ENCODE data around the gene RFX2.
A peak's percentile ranks its signal among the peaks of the same experiment; 100 is the strongest.

RFX2 gene

GRCh38 chr19:6087074-6087571, 23.2 kb downstream of the RFX2 start:
- Histone ChIP-seq H3K4me1 (peaks cover 0 to 67% (median 45%) of the 10 kb centered on the region in 4 donors), H3K4me3 (no peak overlapping the region), H3K9me3 (no peaks in the 10 kb centered on the region), H3K36me3 (no peaks in the 10 kb centered on the region), H3K27me3 (no peaks in the 10 kb centered on the region), H3K27ac (peak overlapping the region; percentile 92 to 94)
- intact Hi-C loops (cut with DNase I; ENCODE audit: low total_unique reads) = no loop called here
- TF ChIP-seq CTCF (IDR thresholded peaks at IDR 0.05) = no peak
- DNase-seq = no peak

GRCh38 chr19:6086068-6086788, 24.1 kb downstream of the RFX2 start:
- Histone ChIP-seq H3K4me3 (no peak overlapping the region), H3K36me3 (no peaks in the 10 kb centered on the region), H3K27me3 (no peaks in the 10 kb centered on the region), H3K27ac (peak overlapping the region; percentile 92 to 94), H3K9me3 (no peaks in the 10 kb centered on the region), H3K4me1 (peaks cover 0 to 58% (median 36%) of the 10 kb centered on the region in 4 donors)
- TF ChIP-seq CTCF (IDR thresholded peaks at IDR 0.05) = no peak
- intact Hi-C loops (cut with DNase I; ENCODE audit: low total_unique reads) = no loop called here
- DNase-seq = no peak

GRCh38 chr19:6084821-6085220, 25.5 kb downstream of the RFX2 start:
- peaks cover 0 to 54% (median 34%) of the 10 kb centered on the region in 4 donors for H3K4me1 ChIP-seq
- H3K9me3 ChIP-seq = no peaks in the 10 kb centered on the region
- no peak overlapping the region for H3K4me3 ChIP-seq
- no peak for TF ChIP-seq CTCF (IDR thresholded peaks at IDR 0.05)
- no peaks in the 10 kb centered on the region for H3K36me3 ChIP-seq
- no peak for DNase-seq
- H3K27me3 ChIP-seq = no peaks in the 10 kb centered on the region
- intact Hi-C loops (cut with DNase I; ENCODE audit: low total_unique reads) = no loop called here
- peak overlapping the region in 1 of 2 donors; percentile 94 for H3K27ac ChIP-seq

- intact Hi-C loops (cut with DNase I; ENCODE audit: low total_unique reads) = no loop called here
- Histone ChIP-seq H3K36me3 (no peaks in the 10 kb centered on the region), H3K4me1 (peaks cover 0 to 54% (median 20%) of the 10 kb centered on the region in 4 donors), H3K9me3 (no peaks in the 10 kb centered on the region), H3K27ac (no peak overlapping the region), H3K4me3 (no peak overlapping the region), H3K27me3 (no peaks in the 10 kb centered on the region)
- TF ChIP-seq CTCF (IDR thresholded peaks at IDR 0.05) = no peak
- no peak for DNase-seq
These were observed 31.2 kb downstream of the RFX2 start for GRCh38 chr19:6079107-6079506.

GRCh38 chr19:6078068-6078467, 32.2 kb downstream of the RFX2 start:
- H3K36me3 ChIP-seq = no peaks in the 10 kb centered on the region
- peaks cover 0 to 47% (median 15%) of the 10 kb centered on the region in 4 donors for H3K4me1 ChIP-seq
- no peak overlapping the region for H3K4me3 ChIP-seq
- H3K27ac ChIP-seq = peak overlapping the region in 1 of 2 donors; percentile 87
- H3K27me3 ChIP-seq = no peaks in the 10 kb centered on the region
- no peak for DNase-seq
- H3K9me3 ChIP-seq = no peaks in the 10 kb centered on the region
- intact Hi-C loops (cut with DNase I; ENCODE audit: low total_unique reads) = no loop called here
- no peak for TF ChIP-seq CTCF (IDR thresholded peaks at IDR 0.05)

All from tibial artery (tissue), 4 donors.